ENCODE results near the gene IMMP2L.
A peak's percentile ranks its signal among the peaks of the same experiment; 100 is the strongest.

Gene IMMP2L

GRCh38 chr7:110762546-110763225, 799.6 kb downstream of the IMMP2L start:
- no peak for DNase-seq

- no peak for DNase-seq
Measured at GRCh38 chr7:110760341-110760740, 802.0 kb downstream of the IMMP2L start.

- no peak for DNase-seq
Measured at GRCh38 chr7:110759069-110759468, 803.2 kb downstream of the IMMP2L start.

GRCh38 chr7:110754649-110755048, 807.6 kb downstream of the IMMP2L start:
- no peak for DNase-seq

GRCh38 chr7:110750931-110751605, 811.2 kb downstream of the IMMP2L start:
- DNase-seq, result no peak

- DNase-seq, result no peak
Measured at GRCh38 chr7:110733221-110733620, 829.1 kb downstream of the IMMP2L start.

- DNase-seq, result no peak
Measured at GRCh38 chr7:110724811-110725210, 837.5 kb downstream of the IMMP2L start.

- DNase-seq, result no peak
Measured at GRCh38 chr7:110721395-110721794, 840.9 kb downstream of the IMMP2L start.

GRCh38 chr7:110720626-110721025, 841.7 kb downstream of the IMMP2L start:
- no peak for DNase-seq

GRCh38 chr7:110719741-110720140, 842.6 kb downstream of the IMMP2L start:
- no peak for DNase-seq

- peak in 2 of 58 donors; percentile 0 to 1 for DNase-seq
Measured at GRCh38 chr7:110718503-110719205, 843.6 kb downstream of the IMMP2L start.

- no peak for DNase-seq
Measured at GRCh38 chr7:110704225-110704624, 858.1 kb downstream of the IMMP2L start.

- no peak for DNase-seq
Measured at GRCh38 chr7:110698576-110698975, 863.7 kb downstream of the IMMP2L start.

GRCh38 chr7:110693344-110693743, 868.9 kb downstream of the IMMP2L start:
- DNase-seq, result no peak

- no peak for DNase-seq
Measured at GRCh38 chr7:110688908-110689307, 873.4 kb downstream of the IMMP2L start.

- no peak for DNase-seq
Measured at GRCh38 chr7:110685899-110686298, 876.4 kb downstream of the IMMP2L start.

- DNase-seq, result no peak
Measured at GRCh38 chr7:110681941-110682340, 880.4 kb downstream of the IMMP2L start.

GRCh38 chr7:110677405-110677804, 884.9 kb downstream of the IMMP2L start:
- no peak for DNase-seq

- DNase-seq, result no peak
Measured at GRCh38 chr7:110676785-110677184, 885.5 kb downstream of the IMMP2L start.

GRCh38 chr7:110675383-110676103, 886.7 kb downstream of the IMMP2L start:
- no peak for DNase-seq

- DNase-seq, result no peak
Measured at GRCh38 chr7:110673148-110673547, 889.1 kb downstream of the IMMP2L start.

GRCh38 chr7:110669410-110669809, 892.9 kb downstream of the IMMP2L start:
- no peak for DNase-seq
